GDM1 (cell line): Measurements from ENCODE around the gene VSTM4.

ENCODE experiments used
- DNase-seq: peaks from one replicate; lab custom pipeline; 2025; lab: John Stamatoyannopoulos, UW

Gene VSTM4

DNA sequence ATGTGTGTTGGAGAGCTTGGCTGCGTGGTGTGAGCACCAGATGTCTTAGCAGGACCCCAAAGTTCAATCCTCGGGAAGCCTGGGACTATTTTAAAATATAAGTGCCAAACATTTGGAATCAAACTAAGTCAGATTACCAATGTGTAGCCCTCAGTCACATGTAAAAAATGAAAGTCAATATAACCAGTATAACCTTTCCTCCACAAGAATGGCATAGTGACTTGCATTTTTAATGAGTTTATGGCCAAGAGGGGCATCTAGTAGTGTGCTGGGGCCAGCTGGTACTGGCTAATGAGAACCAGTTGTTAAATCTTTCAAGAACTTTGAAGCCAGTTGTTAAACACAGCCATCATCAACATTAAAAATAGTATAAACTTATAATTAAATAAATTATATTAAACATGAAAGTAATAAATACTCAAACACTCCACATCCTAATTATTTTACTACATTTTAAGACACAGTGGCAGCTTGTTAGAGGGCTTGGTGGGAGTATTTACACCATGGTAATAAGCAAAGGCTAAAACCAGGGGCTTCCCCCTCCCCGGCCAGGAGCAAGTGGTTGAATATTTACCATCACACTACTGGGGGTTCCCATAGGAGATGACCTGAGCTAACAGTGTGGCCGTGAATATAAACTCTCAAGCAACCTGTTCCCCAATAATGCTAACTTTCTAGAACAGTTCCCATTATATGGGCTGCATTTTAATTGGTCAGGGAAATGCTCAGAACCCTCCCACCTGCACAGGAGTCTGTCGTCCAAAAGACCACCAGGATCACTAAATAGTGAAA is 26.4 kb upstream of the VSTM4 start:
- DNase-seq: no peak

DNA sequence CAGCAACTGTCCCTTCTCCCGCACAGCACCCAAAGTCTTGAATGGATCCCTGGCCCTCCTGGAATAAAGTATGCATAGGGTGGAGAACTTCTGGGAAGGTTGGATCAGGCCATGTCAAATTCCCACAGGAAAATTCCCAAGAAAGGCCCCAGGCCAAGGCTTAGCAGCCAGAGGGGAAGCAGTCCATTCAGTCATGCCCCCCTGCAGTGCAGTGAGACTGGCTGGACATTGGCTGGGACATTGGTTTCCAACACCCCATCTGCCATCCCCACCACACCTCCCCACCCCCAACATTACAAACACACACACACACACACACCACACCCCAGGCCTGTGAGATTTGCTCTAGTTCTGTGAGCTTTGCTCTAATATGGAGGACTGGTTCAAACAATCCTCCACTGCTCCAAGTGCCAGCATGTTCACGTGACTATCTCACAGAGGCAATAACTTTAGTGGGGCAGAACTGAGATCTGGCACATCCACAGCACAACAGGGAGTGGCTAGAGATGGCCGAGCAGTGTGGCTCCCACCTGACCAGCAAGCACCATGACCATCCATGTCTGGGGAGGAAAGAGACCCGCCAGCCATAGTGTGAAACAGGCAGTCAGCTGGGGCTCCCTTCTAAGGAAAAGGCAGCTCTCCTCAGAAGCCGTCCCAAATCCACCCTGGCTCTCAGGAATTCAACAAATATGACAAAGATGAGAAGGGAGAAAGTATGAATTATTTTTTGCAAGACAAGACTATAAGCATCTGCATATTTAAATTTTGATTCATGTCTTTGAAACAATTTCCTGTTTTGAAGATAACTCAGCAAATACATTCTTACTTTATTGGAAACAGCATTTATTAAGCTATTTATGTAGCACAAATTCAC is 25.2 kb upstream of the VSTM4 start:
- no peak for DNase-seq

DNA sequence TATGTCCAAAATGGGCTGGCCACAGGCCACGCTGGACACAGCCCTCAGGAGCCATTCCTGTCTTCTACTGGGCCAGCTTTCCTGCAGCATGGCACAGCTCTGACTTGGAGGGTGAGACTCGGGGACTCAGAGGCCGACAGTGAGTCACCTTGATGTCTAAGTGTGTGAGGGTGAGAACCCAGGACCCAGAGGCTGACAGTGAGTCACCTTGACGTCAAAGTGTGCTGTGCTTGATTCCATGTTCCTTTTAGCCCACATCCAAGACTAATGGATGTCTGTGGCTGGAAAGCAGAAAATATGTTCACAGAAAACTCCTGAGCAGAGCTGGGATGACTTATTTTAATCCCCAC is 24.5 kb upstream of the VSTM4 start:
- DNase-seq: no peak

DNA sequence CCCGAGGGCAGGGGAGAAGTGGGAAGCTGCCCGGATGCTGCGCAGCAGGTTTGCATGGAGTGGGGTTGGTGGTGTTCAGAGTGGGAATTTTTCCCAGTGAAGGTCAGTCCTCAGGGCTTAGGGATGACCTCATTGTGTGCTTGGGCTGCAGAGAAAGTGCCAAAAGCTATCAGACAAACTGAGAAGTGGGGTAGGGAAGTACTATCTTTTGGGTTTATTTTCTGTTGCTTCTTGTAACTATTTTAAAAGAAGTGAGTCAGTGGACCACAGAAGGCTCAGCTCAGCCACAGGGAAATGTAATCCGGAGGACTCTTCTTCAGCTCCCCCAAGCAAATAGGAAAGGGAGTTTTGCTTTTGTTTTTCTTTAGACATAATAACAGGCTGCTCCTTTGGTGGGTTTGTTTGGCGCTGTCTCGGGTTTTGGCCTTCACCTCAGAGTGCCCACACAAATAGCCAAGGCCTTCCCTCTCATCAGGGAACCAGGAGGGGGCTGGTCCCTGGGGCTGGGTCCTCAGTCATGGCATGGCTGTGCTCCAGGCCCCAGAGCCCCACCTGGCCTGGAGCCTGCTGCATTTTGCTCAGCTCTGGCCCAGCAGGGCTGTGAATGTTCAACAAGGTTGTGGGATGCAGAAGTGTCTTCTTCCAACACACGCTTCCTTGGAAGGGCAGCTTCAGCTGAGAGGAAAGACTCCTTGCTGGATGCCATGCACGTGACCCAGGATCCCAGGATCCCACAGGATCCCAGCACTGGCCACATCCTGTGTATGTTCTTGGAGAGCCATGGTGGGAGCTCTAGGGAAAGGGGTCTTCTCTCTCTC is 23.9 kb upstream of the VSTM4 start:
- no peak for DNase-seq

DNA sequence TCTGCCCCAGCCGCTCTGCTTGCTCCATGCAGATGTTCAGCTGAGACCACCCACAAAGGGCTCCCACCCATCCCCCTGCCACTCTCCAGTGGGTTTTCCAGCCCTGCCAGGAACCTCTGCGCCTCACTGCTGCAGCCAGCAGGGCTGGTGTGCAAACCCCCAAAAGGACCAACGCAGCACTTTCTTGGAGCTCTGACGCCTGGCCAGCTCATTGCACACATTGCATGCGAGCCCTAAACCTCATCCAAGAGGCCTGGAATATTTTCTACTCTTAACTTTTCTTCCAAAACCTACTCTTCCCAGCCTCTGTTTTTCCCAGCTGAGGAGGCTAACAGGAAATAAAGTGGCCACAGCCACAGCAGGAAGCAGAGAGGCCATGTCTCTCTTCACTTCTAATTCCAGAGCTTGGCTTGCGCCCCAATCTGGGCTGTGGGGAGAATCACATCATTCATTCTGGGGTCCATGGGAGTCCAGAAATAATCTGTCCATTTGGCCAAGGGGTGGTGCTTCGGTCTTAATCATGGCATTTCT is 23.1 kb upstream of the VSTM4 start:
- DNase-seq: no peak

DNA sequence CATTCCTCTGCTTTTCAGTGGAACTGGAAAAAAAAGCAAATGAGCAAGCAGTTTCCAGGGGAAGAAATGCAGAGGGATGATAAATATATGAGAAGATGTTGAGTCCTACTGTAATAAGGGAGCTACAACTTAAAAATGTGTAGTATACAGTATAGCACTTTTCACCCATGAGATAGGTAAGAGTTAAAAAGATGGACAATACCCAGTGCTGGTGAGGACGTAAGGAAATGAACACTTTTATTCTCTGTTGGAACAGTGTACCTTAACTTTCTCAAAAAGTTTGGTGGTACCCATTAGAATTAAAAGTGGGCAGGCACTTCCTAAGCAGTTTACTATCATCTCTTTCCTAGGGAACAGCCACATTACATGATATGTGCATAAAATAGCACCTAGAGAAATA is 21.2 kb upstream of the VSTM4 start:
- no peak for DNase-seq

DNA sequence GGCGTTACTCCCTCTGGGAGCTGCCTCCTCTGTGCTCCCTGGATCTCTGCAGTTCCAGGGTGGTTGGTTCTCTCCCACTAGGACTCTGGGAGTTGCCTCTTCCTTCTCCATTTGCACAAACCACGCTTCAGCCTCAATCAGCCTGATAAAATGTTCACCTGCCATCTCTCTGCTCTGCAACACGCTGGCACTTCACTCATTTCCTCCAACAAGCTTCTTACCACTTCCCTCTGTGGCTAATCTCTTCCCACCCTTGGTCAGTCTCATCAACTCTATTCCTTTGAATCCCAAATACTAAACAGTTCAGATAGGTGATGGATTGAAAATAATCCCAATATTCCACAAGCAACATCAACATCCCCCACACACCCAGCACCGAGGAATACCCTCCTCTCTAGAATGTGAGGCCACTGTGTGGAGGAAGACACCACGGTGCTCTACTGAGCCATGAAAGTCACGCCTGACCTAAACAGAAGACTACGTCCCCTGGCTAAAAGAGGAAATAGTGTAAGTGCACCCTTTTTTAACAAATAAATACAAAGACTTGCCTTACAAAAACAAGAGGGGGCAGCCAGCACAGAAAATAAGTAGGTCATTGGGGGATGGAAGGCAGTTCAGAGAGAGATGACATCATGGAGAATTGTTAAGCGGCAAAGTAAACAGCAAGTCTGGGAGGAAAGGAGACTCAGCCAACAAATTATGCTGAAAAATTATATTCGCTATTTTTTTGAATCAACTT is 20.4 kb upstream of the VSTM4 start:
- DNase-seq: no peak

DNA sequence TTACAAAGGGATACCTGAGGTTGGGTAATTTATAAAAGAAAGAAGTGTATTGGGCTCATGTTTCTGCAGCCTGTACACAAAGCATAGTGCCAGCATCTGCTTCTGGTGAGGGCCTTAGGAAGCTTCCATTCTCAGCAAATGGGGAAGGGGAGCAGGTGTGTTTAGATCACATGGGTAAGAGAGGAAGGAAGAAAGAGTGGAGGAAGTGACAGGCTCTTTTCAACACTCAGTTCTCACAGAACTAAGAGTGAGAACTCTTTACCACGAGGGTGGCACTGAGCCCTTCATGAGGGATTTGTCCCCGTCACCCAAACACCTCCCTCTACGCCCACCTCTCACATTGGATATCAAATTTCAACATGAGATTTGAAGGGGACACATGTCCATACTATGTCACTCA is 19.0 kb upstream of the VSTM4 start:
- DNase-seq: no peak

DNA sequence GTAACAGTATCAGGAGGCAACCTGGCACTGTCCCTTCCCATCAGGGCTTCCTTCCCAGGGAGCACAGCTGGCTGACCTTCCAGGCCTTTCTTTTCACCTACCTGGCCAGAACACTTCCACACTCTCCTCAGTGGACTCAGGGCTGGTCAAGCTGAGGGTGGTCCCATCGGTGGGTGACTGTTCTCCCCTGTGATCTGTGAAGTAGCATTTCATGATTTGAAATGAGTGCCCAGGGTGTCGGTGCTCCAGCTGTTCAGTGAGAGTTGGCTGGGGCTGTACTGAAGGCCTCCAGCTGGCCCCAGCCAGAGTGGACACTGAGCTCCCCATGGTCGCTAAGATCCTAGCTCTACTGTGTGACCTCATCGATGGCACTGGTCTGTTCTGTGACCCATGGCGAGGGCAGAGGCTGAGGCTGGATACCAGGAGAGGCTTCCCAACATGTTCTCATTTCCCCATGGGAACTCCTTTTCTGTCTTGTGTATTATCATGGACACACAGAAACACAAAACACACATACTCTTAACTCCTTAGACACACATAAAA is 18.5 kb upstream of the VSTM4 start, which contains the start of gene FAM170B:
TSS of gene FAM170B (minus strand) at position 316 of the 543 bp plus-strand sequence. CDS start at position 213, 103 bp downstream.
- no peak for DNase-seq

DNA sequence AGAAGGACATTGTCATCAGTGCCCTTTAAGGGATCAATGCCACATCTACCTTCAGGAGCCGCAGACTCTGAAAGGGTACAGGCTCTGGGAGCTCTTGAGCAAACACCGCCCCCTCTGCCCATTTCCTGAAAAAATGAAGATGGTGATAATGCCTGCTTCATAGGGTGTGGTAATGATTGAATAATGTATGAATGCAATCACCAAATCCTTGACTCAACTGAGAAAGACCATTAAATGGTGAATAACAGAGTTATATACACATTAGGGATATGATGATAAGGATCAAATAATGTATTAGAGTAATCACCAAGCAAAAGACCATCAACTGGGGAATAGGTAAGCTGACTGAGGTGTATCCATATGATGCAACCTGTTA is 17.0 kb upstream of the VSTM4 start:
- no peak for DNase-seq

DNA sequence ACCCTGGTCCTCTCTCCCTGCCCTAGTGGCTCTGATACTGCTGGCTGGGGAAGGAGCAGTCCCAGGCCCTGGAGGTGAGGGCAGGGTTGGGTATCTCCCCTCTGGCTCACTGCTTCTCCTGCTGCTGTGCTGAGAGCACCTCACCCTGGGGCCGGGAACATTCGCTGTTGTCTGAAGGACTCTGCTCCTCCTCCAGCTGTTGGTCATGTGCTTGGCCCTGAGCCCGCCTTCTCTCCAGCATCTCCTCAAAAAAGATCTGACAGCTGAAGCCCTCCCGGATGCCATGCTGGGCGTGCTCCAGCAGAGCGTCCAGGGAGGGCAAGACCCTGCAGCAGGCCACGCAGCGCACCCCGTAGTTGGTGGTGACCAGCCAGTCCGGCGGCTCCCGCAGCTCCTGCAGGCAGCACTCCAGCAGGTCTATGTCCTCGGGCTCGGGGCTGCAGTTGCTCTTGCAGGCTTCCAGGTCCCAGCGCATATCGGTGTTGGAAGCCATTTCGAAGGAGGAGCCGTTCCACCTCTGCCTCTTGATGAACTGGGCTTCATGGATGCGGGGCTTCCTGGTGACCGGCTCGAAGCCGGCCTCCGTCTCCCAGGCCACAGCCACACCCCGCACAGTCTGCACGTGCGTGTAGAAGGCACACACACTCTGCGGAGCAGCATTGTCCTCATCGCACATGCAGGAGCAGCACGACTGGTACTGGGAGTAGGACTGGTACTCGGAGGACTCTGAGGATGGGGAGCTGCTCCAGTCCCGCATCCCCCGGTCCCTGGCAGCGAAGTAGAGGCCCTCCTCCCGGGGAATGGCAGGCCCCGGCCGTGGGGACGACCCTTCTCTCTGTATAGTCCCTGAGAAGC is 16.4 kb upstream of the VSTM4 start:
- no peak for DNase-seq

DNA sequence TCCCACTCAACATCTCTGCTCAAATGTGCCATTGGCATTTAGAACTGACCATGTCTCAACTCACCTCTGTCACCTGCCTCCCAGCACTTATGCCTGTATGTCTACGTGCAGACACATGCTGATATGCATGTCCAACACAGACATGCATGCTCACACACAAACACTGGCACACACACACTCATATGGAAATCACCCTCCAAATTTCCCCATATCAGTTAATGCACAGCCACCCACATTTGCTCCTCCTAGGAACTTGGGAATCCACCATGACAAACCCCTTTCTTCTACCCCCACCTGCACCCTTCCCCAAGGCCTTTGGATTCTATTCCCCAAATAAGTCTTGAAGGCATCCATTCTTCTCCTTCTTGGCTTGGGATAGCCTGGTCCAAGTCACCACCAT is 14.1 kb upstream of the VSTM4 start:
- no peak for DNase-seq

DNA sequence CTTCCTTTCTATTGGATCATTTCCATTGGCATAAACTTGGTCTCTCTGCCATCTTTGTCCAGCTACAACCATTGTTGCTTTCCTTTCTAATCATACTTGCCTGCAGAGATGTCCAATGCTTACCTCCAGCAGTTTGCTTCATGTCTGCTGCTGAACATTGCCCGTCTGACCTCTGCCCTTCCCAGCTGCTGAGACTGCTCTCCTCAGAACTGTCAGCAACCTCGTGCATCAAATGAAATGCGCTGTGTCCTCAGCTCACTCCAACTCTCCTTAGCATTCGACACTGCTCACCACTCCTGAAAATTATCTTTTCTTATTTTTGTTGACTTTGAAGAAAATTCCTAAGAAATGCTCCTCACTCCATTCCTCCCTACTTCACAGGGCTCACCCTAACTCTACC is 13.5 kb upstream of the VSTM4 start:
- no peak for DNase-seq

DNA sequence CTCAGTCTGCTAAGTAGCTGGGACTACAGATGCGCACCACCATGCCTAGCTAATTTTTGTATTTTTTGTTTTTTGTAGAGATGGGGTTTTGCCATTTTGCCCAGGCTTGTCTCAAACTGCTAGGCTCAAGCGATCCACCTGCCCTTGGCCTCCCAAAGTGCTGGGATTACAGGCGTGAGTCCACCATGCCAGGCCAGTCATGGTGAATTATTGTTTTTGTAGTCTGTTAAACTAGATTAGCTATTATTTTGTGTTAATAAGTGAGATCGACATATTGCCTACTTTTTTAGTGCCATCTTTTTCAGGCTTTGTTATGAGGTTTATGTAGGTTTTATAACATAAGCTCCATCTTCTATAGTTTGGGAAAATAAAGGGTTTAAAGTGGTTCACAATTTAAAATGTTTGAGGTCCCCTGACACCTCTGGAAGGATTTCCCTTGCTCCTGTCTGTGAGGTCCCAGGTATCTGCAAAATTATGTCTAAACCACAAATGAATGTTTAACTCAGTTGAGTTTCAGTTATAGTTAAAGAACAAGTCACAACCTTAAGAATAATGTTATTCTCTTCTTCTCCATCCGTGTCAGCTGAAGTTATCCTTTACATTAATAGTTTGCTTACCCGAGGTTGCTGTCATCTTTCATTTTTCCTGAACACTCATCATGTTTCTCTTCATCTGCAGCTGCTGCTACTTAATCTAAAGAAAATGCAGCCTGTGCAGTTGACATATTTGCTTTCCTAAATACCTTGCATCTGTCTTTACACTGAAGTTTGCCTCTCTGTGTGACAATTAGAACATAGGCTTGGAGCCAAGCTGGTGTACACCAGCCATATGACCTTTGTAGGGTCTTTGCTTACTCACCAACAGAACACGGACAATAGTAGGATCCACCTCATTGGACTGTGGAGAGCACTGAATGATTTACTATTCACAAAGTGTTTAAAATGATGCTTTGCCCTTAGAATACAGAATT is 8.9 kb upstream of the VSTM4 start:
- no peak for DNase-seq

DNA sequence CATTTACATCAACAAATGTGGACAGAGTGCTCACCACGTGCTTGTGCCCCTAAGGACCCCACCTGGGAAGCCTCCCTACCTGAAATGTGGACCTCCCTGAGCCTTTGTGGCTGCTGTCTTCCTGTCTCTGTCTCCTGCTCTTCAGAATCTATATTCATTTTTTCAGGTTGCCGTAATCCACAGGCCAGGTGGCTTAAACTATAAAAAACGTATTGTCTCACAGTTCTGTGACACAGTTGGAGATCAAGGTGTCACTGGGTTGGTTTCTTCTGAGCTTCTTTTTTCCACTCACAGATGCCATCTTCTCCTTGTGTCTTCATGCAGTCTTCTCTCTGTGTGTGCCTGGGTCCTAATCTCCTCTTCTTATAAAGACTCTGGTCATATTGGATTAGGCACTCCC is 5.6 kb upstream of the VSTM4 start:
- no peak for DNase-seq

DNA sequence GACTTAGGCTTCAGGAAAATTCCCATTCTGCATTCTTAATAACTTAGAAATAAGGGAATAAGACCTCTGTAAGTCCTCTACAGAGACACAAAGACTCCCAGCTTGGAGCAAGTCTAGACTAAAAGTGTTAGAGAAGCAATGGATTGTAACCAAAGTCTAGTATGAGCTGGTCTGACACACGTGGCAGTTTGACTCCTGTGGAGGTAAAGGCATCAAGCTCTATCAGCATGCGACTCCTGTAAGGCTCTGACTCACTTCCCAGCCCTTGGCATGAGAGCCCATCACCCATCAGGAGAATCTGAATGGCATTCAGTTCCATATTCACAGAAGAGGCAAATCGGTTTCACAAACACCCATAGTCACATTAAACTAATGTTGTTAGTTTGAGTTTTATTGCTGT is 4.4 kb upstream of the VSTM4 start:
- no peak for DNase-seq

DNA sequence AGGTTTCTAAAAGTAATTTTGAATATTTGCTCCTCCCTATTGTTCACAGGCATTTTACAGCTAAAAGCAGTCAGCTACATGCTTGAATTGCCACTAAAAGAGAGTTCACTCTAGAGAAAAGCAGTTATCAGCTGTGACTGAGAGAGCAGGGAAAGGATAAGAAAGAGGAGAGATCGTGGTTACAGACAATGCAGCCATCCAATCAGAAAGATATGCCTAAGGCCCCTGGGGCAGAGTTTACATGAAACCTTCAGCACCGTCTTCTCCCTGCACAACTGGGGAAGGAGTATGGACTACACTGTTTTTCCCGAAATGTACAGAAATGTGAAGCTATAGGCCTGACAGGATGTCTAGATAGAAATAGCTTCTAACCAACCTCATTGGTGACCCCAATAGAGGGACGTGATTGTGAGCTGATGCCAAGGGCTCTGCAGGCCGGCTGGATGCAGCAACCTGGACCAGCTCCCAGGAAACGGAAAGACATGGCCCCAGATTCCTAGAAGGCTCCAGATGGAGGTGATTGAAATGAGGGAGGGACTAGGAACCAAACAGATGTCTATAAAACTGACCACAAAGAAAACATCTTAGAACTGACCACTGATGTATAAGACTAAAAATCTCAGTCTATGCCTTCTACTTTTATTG is 3.2 kb upstream of the VSTM4 start:
- no peak for DNase-seq

DNA sequence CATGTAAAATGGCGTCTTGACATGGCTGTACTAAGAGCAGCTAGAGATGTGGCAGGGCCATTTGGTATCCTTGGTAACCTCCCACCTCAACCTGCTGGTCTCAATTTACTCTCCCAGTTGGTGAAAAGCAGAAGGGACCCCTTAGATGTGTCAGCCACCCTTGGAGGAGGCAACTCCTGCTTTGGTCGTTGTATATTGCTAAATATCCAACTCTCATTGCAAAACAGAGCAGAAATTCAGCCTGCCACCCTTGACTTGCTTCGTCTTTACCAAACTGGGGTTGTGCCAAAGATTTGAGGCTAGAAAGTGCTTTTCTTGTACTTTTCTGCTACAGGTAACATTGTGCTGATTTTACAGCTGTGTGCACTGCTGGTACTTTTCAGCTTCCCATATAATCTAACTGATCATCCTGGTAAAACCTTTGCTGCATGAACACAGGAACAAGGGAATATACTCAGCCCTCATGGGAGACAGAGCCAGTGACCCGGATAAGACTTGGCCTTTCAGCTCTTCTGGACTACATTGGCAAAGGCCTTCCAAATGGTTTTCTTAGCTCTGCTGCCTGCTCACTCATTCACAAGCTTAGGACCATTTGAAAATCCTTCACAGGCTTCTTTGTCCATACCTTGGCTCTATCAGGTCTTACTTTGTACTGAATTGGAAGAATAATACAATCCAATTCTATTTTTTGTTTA is 2.2 kb upstream of the VSTM4 start:
- no peak for DNase-seq
